ENCODE data around the gene BANF2. TPM values are rescaled to one million over a fixed set of nuclear protein-coding genes. Genes with fewer than 3 reads are reported as not detected.

BANF2 gene
- polyA plus RNA-seq, 1 donor from 2014 or later = not detected

- Histone ChIP-seq H4K20me1 (ENCODE audit: insufficient read depth) (no peaks in the 10 kb centered on the region), H3K4me2 (ENCODE audit: low read length) (no peak overlapping the region), H3K36me3 (ENCODE audit: insufficient read depth, low read length) (no peaks in the 10 kb centered on the region), H3K9me3 (ENCODE audit: low read length) (no peaks in the 10 kb centered on the region), H2AFZ (ENCODE audit: low read depth, low read length) (no peak overlapping the region), H3K27ac (ENCODE audit: low read length) (no peak overlapping the region), H3K79me2 (replicated peaks; ENCODE audit: insufficient read depth, low read length) (no peaks in the 10 kb centered on the region), H3K4me3 (ENCODE audit: low read length) (no peak overlapping the region), H3F3A (ENCODE audit: insufficient read depth, low read length, poor library complexity, severe bottlenecking) (no peaks in the 10 kb centered on the region), H3K9me2 (ENCODE audit: insufficient read depth, low read length) (no peaks in the 10 kb centered on the region), H3K9ac (ENCODE audit: low read length) (no peak overlapping the region), H3K27me3 (ENCODE audit: insufficient read depth, low read depth, low read length) (no peaks in the 10 kb centered on the region)
- TF ChIP-seq REST (IDR thresholded peaks at IDR 0.05; ENCODE audit: borderline replicate concordance) (no peak), MXI1 (conservative IDR thresholded peaks at IDR 0.05; ENCODE audit: poor library complexity, severe bottlenecking) (no peak), EZH2 (IDR thresholded peaks at IDR 0.05; ENCODE audit: borderline replicate concordance, insufficient read depth, low read length, poor library complexity, severe bottlenecking) (no peak), EP300 (conservative IDR thresholded peaks at IDR 0.05; ENCODE audit: poor library complexity, severe bottlenecking) (no peak), SMC3 (conservative IDR thresholded peaks at IDR 0.05; ENCODE audit: poor library complexity) (no peak), CTCF (IDR thresholded peaks at IDR 0.05; ENCODE audit: poor library complexity, severe bottlenecking) (no peak), POLR2AphosphoS5 (IDR thresholded peaks at IDR 0.05) (no peak), TAF1 (IDR thresholded peaks at IDR 0.05; ENCODE audit: low read depth) (no peak), RAD21 (conservative IDR thresholded peaks at IDR 0.05) (no peak)
Measured at GRCh38 chr20:17684077-17684888, 15.5 kb upstream of the BANF2 start.

DNA sequence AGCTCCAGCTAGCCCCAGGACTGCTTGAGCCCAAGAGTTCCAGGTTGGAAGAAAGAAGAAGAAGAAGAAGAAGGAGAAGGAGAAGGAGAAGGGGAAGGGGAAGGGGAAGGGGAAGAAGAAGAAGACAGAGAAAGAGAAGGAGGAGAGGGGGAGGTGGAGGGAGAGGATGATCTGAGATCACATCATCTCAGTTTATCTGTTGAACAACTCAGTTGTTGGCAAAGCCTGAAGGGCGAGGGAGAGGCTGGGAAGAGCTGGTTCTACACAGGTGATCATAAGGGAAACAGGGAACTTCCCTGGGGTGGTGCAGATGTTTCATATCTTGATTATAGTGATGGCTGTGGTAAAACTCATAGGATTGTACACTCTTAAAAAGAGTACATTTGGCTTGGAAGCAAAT is 14.6 kb upstream of the BANF2 start:
- H3K9me3 ChIP-seq (ENCODE audit: low read length) = no peaks in the 10 kb centered on the region
- H3F3A ChIP-seq (ENCODE audit: insufficient read depth, low read length, poor library complexity, severe bottlenecking) = no peaks in the 10 kb centered on the region
- TF ChIP-seq EP300 (conservative IDR thresholded peaks at IDR 0.05; ENCODE audit: poor library complexity, severe bottlenecking) (no peak), POLR2AphosphoS5 (IDR thresholded peaks at IDR 0.05) (no peak), REST (IDR thresholded peaks at IDR 0.05; ENCODE audit: borderline replicate concordance) (no peak), MXI1 (conservative IDR thresholded peaks at IDR 0.05; ENCODE audit: poor library complexity, severe bottlenecking) (no peak), RAD21 (conservative IDR thresholded peaks at IDR 0.05) (no peak), TAF1 (IDR thresholded peaks at IDR 0.05; ENCODE audit: low read depth) (no peak), SMC3 (conservative IDR thresholded peaks at IDR 0.05; ENCODE audit: poor library complexity) (no peak), EZH2 (IDR thresholded peaks at IDR 0.05; ENCODE audit: borderline replicate concordance, insufficient read depth, low read length, poor library complexity, severe bottlenecking) (no peak), CTCF (IDR thresholded peaks at IDR 0.05; ENCODE audit: poor library complexity, severe bottlenecking) (no peak)
- no peaks in the 10 kb centered on the region for H4K20me1 ChIP-seq (ENCODE audit: insufficient read depth)
- no peaks in the 10 kb centered on the region for H3K9me2 ChIP-seq (ENCODE audit: insufficient read depth, low read length)
- no peaks in the 10 kb centered on the region for H3K27me3 ChIP-seq (ENCODE audit: insufficient read depth, low read depth, low read length)
- H3K4me3 ChIP-seq (ENCODE audit: low read length) = no peak overlapping the region
- no peaks in the 10 kb centered on the region for H3K36me3 ChIP-seq (ENCODE audit: insufficient read depth, low read length)
- H3K27ac ChIP-seq (ENCODE audit: low read length) = no peak overlapping the region
- no peaks in the 10 kb centered on the region for H3K79me2 ChIP-seq (replicated peaks; ENCODE audit: insufficient read depth, low read length)
- H3K9ac ChIP-seq (ENCODE audit: low read length) = no peak overlapping the region
- no peak overlapping the region for H3K4me2 ChIP-seq (ENCODE audit: low read length)
- no peak overlapping the region for H2AFZ ChIP-seq (ENCODE audit: low read depth, low read length)

Data from neural cell (in vitro differentiated cells).